TTC549 (cell line): ENCODE data around the gene BTRC.

ENCODE experiments used
- FAIRE-seq: peaks from 2 replicates; lab custom pipeline; 2012; peaks lifted over from hg19 to GRCh38; lab: Jason Lieb, UNC

The BTRC gene

DNA sequence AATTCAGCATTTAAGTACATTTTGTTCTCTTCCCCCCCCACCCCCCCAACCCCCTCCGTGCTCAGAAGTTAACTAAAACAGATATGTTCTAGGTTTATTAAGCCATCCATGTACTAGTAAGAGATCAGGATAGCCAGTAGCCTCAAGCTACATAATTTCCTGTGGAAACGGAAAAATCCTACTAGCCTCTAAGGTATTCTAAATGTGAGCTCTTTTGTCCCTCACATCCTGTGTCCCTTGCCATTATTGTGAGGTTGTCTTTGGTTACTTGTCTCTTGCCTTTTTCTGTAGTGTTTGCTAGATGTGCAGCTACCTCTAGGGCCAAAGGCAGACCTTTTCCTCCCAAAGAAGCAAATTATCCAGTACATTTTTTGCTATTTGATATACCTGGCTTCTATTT, 92.1 kb downstream of the BTRC start:
- no peak for FAIRE-seq

DNA sequence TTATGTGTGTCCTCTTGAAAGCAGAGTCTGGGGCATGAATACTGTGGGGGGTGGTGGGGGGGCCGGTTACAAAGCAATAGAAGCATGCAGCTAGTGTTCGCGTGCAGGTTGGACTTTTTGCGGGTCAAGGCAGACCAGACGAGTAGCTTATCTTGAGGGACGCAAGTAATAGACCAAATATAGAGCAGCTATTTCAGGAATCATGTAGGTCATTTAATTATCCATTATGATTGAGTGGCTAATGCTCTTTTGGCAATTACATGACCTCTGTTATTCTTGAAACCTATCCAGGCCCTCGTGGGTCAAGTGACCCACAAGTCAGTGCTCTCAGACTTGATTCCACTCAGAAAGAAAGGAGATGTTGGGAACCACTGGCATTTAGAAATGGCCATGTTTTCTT, 93.0 kb downstream of the BTRC start:
- FAIRE-seq: no peak

GRCh38 chr10:101447477-101447876, 93.5 kb downstream of the BTRC start:
- FAIRE-seq: no peak

- no peak for FAIRE-seq
These were observed 96.5 kb downstream of the BTRC start for GRCh38 chr10:101450277-101451080.

GRCh38 chr10:101451261-101451660, 97.3 kb downstream of the BTRC start:
- no peak for FAIRE-seq

- FAIRE-seq: no peak
These were observed 97.7 kb downstream of the BTRC start for GRCh38 chr10:101451667-101452069.

DNA sequence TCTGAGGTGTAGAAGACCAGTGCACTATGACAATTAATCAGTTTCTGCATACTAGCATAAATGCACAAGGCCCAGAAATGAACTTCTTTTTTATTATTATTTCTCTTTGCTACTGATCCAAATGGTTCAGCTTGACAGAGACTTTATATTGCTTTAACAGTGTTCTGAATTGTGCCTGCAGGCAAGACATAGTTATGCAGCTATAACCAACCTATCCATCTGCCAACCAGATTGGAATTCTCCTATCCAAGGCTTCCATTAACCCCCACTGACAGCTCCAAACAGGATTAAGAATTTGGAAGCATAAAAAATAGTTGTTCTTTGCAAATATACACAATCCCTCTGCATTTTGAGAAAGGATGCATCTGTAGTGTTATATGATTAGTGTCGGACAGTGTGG, 98.2 kb downstream of the BTRC start:
- FAIRE-seq: no peak

GRCh38 chr10:101452593-101452992, 98.6 kb downstream of the BTRC start:
- no peak for FAIRE-seq

DNA sequence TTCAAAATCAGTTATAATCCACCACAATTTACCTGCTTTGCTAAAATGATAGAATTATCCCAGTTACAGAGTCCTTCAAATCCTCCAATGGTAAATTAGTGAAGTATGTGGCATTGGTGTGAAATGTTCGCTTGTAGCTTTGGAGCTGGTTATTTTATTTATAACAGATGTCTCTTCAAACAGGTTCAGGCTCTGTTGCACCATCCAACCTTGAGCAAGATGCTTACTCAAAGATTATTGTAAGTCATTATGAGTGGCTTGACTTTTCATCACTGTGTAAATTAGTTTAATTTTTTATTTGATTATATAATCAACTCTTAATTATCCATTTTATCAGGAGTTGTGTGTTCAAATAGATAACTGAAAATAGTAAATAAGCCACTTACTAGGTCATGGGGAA, 99.4 kb downstream of the BTRC start:
- no peak for FAIRE-seq

- no peak for FAIRE-seq
These were observed 100.1 kb downstream of the BTRC start for GRCh38 chr10:101453791-101454718.

GRCh38 chr10:101458869-101459268, 104.9 kb downstream of the BTRC start:
- no peak for FAIRE-seq

GRCh38 chr10:101464082-101464481, 110.1 kb downstream of the BTRC start:
- no peak for FAIRE-seq

DNA sequence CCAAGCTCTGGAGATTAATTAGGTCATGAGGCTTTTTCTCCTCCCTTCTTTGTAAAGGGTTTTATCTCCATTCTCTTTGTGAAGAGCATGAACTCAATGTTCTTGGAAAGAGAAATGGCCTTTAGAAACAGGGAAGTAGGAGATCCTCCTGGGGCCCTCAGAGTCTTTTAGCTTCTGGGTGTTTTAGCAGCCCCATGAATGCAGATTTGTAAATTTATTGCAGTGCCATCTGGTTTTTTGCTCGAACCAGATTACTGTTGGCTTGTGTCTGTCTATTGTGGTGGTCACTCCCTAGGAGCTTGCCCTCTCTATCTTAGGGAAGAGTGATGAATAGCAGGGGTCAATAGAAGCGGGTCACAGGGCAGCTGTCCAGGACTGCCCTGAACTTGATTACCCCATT, 110.6 kb downstream of the BTRC start:
- no peak for FAIRE-seq

DNA sequence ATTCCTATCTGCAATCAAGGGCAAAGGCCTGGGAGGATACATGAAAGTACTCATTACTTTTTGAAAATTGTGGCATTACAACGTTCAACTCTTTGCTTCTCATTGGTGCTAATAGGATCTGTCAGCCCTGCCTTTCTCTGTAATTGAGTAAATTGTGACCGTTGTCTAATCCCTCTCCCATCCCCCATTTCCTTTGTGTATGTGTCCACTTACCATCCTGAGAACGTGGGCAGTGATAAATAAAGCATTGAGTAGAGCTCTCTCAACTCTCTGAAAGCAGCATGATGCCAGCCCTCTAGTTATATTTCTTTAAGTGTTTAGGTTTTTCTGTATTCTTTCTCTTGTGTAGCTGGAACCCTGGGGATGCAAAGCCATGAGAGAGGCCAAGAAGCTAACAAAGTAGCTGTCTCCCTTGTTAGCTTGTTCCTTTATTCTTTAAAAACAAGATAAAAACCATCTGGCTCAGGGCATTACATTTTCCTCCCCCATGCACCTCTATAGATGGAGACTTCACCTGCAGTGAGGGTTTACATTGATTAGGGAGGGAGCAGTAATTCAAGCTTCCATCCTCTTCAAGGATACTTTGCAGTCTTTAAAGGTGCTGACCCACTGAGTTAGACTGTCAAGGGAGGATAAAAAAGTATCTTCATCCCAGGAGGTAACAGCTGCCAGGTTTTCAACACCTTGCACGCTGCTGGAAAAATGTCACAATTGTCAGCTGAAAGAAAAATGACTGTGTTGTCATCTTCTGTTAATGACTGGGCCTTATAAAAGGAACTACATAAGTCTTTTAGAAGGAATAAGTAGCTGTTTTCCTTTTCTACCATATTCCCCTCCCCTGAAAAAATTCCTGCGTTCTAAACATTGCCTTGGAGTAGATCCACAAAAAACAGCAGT, 112.3 kb downstream of the BTRC start:
- FAIRE-seq: no peak

DNA sequence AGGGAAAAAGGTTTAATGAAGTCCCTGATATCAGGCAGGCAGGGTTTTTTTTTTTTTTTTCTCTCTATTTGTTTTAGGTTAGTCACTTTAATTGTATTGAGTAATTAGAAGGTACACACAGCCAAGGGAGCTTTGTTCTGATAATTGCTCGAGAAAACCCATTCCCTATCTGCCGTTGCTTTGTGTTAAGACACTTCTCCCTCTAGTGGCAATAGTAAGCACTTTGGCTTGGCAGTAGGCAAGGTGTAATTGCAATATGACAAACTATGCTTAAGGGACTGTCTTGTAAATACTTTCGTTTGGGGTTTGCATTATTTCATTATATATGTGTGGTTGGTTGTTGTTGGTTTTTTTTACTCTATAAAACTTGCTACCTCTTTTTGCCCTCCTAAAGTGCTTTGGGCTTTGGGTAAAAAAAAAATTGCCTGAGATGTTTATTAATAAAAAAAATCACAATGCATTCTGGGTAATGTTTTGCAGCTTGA, 113.4 kb downstream of the BTRC start:
- FAIRE-seq: peak; percentile 86

DNA sequence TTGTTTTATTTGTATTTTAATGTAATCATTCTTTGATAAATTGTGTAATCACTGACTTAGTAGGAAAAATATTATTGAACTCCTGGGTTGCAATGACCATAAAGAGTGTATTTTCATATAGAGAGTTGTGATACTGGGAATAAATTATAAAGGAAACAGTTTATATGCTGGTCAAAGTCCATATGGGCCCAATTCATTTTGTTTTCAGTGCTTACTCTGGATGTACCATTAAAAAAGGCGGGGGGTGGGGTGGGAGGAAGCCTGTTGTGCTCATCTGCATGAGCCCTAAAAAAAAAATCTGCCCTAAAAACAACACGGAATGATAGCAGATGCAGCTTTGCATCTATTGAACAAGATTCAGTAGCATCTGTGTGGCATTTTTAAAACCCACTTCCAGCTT, 114.2 kb downstream of the BTRC start:
- no peak for FAIRE-seq

GRCh38 chr10:101476383-101476782, 122.4 kb downstream of the BTRC start:
- FAIRE-seq: no peak

- FAIRE-seq: no peak
These were observed 125.0 kb downstream of the BTRC start for GRCh38 chr10:101478956-101479355.

GRCh38 chr10:101481256-101481655, 127.3 kb downstream of the BTRC start:
- no peak for FAIRE-seq

- no peak for FAIRE-seq
These were observed 128.6 kb downstream of the BTRC start for GRCh38 chr10:101482568-101482967.

DNA sequence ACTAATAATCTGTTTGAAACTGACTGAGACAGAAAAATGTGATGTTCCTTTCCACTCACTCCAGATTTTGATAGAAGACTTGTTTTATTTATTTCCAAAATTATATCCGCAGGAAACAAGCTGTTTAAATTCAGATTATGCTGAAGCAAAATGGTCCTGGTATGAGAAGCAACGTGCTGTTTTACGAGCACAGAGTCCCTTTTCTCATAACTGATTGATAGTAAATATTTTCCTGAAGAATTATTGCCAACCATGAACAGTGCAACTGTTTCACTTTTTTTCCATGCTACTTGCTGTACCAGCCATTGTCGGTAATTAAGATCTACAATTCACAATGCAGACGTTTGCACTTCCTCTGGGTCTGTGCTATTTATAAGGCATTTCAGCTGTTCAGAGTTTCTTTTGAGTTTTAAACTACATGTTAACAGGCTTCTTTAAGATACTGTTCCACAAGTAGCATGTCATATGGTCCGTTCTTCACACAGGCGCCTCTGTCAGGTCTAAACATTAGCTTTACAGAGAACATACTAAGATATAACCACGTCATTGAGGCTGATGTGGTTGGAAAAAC, 130.3 kb downstream of the BTRC start:
- no peak for FAIRE-seq

DNA sequence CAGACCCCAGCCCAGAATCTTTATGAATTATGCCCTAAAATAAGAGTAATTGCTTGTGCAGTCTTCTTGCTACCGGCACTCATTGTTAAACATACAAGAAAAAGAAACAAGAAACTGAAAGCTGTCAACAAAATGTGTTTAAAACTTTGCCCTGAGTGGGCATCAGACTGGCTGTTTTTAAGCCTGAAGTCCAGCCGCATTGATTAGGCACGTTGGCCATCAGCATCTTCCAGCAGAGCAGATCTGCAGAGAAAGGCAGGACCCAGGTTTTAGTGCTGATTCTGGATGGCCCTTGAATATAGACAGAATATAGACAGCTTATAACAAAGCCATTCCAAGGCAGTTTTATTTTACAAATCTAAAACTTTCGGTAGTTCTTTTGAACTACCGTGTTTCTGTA, 131.2 kb downstream of the BTRC start:
- no peak for FAIRE-seq
